Astrocyte of the spinal cord (primary cell): ENCODE data around the gene SSNA1.

ENCODE experiments used
- DNase-seq: peaks from one replicate; pipeline ENCODE4 v3.0.0; 2011; ENCODE audit warnings: low read depth, low spot score
- H3K4me3 ChIP-seq: 2 replicates; pipeline ENCODE4 v1.5.1; 2011; ENCODE audit warnings: low read depth, mild to moderate bottlenecking, low read length, moderate library complexity
- CTCF ChIP-seq: IDR thresholded peaks from 2 replicates; pipeline ENCODE4 v1.5.1; 2012; ENCODE audit warnings: low read depth, mild to moderate bottlenecking, low read length, inconsistent platforms
- in situ Hi-C: cut with HindIII; loops from 2 replicates; pipeline ENCODE4 v1.10.0; 2017; ENCODE audit warnings: low sequenced_read_pairs

Gene SSNA1

GRCh38 chr9:137234055-137234697 lies 45.7 kb downstream of the SSNA1 start:
- DNase-seq, result no peak
- H3K4me3 ChIP-seq, result no peak overlapping the region
- in situ Hi-C loops, result no loop called here
- TF ChIP-seq CTCF, result no peak

- TF ChIP-seq CTCF, result no peak
- H3K4me3 ChIP-seq, result no peak overlapping the region
- in situ Hi-C loops, result no loop called here
- no peak for DNase-seq
Measured at GRCh38 chr9:137234758-137235423, 46.4 kb downstream of the SSNA1 start.

- in situ Hi-C loops, result no loop called here
- no peak overlapping the region for H3K4me3 ChIP-seq
Measured at GRCh38 chr9:137235424-137236237, 47.2 kb downstream of the SSNA1 start.

GRCh38 chr9:137236238-137236935 lies 47.9 kb downstream of the SSNA1 start:
- DNase-seq, result peak; percentile 73
- H3K4me3 ChIP-seq, result no peak overlapping the region
- peak; percentile 100 for TF ChIP-seq CTCF
- in situ Hi-C loops, result no loop called here

More at GRCh38 chr9:137235424-137236237, 47.2 kb downstream of the SSNA1 start:
- no peak for TF ChIP-seq CTCF
- no peak for DNase-seq

GRCh38 chr9:137236936-137237421 lies 48.5 kb downstream of the SSNA1 start:
- no peak overlapping the region for H3K4me3 ChIP-seq
- DNase-seq, result no peak
- in situ Hi-C loops, result no loop called here
- no peak for TF ChIP-seq CTCF
